HL-60 (cell line): ENCODE measurements around the gene TCF3.
A peak's percentile ranks its signal among the peaks of the same experiment; 100 is the strongest.

Source experiments
- DNase-seq, 2 experiments: peaks; one replicate each; pipeline ENCODE4 v3.0.0-alpha.2; 2010 to 2020; ENCODE audit warnings: low read depth in 1 of 2, low spot score in 1 of 2
- H3K27ac ChIP-seq: fragments of 250-450 bp; sonication (Bioruptor Pico); replicated peaks from 2 replicates; pipeline ENCODE4 v1.5.1; 2020; ENCODE audit warnings: mild to moderate bottlenecking, moderate library complexity
- H3K27me3 ChIP-seq: fragments of 250-450 bp; sonication (Bioruptor Pico); 2 replicates; pipeline ENCODE4 v1.5.1; 2021; ENCODE audit warnings: mild to moderate bottlenecking, moderate library complexity; ENCODE audit not compliant: insufficient read depth, poor library complexity, severe bottlenecking
- H3K4me3 ChIP-seq: replicated peaks from 2 replicates; pipeline ENCODE4 v1.5.1; 2011; ENCODE audit warnings: mild to moderate bottlenecking, control low read depth, low read length; ENCODE audit not compliant: insufficient read depth
- GABPA ChIP-seq: IDR thresholded peaks from 2 replicates; pipeline ENCODE4 v1.6.1; 2012; ENCODE audit warnings: low read depth
- POLR2AphosphoS5 ChIP-seq: IDR thresholded peaks from 2 replicates; pipeline ENCODE4 v1.6.1; 2012; ENCODE audit warnings: low read depth
- SPI1 ChIP-seq: IDR thresholded peaks from 2 replicates; pipeline ENCODE4 v1.6.1; 2012; ENCODE audit warnings: low read depth, mild to moderate bottlenecking, borderline replicate concordance
- TF ChIP-seq, protein P1 (sequence below): IDR thresholded peaks from one replicate; pipeline ENCODE4 v1.5.1; 2011; ENCODE audit warnings: low read length, control low read depth, inconsistent platforms; ENCODE audit not compliant: insufficient read depth
- TF ChIP-seq, protein P2 (sequence below): IDR thresholded peaks from 2 replicates; pipeline ENCODE4 v1.6.1; 2012; ENCODE audit warnings: low read depth; ENCODE audit not compliant: insufficient replicate concordance

Gene TCF3

DNA sequence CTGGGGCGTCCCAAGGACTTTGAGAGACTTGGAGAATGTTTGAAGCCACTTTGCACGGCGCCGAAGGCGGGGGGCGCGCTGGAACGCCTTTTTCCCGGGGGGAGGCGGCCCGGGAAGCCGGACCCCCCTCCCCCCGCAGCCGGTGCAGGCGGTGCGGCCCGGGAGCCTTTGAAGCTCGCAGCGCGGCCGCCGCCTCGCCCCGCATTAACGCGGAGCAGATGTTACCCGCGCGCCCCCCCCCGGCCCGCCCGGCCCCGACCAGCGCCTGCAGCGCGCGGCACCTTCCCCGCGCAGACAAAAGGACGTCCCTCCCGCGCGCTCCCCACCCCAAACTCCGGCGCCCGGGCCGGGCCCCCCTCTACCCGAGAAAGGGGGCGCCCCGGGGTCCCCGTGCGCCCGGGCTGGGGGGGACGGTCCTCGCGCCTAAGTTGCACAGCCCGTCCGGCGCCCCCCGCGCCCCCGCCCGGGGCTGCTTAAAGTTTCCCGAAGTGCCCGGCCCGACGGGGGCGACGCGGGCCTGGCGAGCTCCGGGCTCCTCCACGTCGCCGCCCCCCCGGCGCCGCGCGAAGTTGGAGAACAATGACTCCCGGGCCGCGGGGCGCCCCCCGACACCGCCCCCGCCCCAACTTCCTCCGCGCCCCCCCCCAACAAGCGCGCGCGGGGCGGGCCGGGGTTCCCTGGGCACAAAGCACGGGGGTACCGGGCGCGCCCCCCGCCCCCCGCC lies 685 bp downstream of the TCF3 start:
- Histone ChIP-seq H3K27me3 (no peaks in the 10 kb centered on the region), H3K4me3 (peak overlapping the region; percentile 57), H3K27ac (peak overlapping the region; percentile 59)
- peak; percentile 25 to 35 for DNase-seq
- TF ChIP-seq GABPA (no peak), SPI1 (no peak), POLR2AphosphoS5 (no peak)
- TF ChIP-seq, protein P1, sequence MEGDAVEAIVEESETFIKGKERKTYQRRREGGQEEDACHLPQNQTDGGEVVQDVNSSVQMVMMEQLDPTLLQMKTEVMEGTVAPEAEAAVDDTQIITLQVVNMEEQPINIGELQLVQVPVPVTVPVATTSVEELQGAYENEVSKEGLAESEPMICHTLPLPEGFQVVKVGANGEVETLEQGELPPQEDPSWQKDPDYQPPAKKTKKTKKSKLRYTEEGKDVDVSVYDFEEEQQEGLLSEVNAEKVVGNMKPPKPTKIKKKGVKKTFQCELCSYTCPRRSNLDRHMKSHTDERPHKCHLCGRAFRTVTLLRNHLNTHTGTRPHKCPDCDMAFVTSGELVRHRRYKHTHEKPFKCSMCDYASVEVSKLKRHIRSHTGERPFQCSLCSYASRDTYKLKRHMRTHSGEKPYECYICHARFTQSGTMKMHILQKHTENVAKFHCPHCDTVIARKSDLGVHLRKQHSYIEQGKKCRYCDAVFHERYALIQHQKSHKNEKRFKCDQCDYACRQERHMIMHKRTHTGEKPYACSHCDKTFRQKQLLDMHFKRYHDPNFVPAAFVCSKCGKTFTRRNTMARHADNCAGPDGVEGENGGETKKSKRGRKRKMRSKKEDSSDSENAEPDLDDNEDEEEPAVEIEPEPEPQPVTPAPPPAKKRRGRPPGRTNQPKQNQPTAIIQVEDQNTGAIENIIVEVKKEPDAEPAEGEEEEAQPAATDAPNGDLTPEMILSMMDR = no peak
- TF ChIP-seq, protein P2, sequence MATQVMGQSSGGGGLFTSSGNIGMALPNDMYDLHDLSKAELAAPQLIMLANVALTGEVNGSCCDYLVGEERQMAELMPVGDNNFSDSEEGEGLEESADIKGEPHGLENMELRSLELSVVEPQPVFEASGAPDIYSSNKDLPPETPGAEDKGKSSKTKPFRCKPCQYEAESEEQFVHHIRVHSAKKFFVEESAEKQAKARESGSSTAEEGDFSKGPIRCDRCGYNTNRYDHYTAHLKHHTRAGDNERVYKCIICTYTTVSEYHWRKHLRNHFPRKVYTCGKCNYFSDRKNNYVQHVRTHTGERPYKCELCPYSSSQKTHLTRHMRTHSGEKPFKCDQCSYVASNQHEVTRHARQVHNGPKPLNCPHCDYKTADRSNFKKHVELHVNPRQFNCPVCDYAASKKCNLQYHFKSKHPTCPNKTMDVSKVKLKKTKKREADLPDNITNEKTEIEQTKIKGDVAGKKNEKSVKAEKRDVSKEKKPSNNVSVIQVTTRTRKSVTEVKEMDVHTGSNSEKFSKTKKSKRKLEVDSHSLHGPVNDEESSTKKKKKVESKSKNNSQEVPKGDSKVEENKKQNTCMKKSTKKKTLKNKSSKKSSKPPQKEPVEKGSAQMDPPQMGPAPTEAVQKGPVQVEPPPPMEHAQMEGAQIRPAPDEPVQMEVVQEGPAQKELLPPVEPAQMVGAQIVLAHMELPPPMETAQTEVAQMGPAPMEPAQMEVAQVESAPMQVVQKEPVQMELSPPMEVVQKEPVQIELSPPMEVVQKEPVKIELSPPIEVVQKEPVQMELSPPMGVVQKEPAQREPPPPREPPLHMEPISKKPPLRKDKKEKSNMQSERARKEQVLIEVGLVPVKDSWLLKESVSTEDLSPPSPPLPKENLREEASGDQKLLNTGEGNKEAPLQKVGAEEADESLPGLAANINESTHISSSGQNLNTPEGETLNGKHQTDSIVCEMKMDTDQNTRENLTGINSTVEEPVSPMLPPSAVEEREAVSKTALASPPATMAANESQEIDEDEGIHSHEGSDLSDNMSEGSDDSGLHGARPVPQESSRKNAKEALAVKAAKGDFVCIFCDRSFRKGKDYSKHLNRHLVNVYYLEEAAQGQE = no peak

DNA sequence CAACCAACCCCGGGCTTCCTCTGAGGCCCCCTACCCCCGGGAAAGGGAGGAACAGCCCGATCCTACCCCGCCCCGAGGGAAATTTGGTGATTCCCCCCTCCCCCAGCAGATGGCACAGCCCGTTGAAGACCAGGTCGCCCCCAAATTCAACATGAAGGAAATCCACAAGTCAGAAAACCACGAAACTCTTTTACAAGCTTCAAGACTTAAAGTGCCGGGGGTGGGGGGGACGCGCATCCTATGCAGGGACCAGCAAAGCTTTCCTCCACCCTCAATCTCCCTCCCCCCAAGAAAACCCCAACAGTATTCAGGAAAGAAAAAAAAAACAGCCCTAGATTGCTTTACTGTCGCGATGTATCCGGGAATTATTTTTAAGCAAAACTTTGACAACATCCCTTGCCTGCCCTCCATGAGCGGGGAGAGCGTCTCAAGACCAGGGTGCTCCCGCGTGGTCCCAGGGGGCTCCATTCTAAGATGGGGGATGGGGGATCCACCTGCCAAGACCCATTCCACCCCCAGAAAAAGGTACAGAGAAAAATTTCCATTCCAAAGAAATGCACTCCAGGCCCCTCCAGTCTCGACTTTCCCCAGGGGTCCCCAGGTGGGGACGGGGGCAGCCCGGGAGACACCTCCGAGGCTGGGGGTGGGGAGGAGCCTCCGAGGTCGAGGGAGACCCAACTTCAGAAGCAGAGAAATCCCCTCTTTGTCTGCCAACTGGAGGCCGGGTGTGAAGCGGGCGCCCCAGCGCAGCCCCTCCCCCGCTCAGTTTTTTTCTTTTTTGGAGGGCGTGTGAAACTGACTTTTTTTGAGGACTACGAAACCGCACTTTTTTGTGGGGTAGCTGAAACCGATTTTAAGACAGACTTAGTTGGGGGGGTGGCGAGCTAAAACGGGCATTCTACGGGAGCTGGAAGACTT lies 1.5 kb downstream of the TCF3 start:
- no peak for DNase-seq
- TF ChIP-seq, protein P1 = no peak
- TF ChIP-seq GABPA = no peak
- TF ChIP-seq POLR2AphosphoS5 = no peak
- TF ChIP-seq SPI1 = no peak
- TF ChIP-seq, protein P2 = no peak
- peak overlapping the region; percentile 59 for H3K27ac ChIP-seq
- peak overlapping the region; percentile 57 for H3K4me3 ChIP-seq
- no peaks in the 10 kb centered on the region for H3K27me3 ChIP-seq

DNA sequence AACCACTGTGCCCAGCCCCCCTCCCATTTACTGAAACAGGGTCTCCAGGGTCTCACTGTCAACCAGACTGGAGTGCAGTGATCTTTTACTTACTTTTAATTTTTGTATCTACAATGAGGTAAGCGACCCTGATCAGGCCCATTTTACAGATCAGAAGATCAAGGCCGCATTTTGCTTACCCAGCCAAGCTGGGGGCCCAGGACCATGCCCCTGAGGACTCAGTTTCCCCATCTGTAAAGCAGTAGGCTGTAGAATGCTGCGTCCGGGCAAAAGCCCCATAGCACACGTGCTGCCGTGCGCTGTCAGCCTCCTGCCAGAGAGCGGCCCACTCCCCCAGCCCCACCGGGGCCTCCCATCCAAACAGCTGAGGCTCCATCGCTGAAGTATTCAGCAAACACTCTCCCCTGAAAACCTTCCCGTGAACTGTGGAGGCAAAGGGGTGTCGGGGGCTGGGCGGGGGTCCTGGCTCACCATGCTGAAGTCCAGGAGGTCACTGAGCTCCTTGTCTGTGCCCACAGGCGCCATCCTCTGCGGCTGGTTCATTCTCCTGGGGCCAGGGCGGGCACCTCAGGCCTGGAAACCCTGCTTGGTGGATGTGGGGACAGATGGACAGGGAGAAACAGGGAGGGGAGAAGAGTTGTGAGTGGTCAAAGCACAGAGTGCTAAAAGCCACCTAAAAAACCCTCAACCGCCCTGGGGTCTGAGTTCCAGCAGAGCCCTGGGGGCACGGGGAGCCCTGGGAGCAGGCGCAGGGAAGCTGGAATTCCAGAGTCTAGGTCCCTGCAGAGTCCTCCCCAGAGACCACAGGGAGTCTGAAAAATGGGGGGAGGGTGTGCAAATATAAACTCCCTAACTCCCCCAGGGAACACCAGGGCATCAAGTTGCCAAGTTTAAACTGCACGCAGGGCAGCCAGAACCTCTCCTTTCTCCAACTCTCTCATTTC lies 2.4 kb downstream of the TCF3 start:
- Histone ChIP-seq H3K27ac (no peak overlapping the region), H3K27me3 (no peaks in the 10 kb centered on the region), H3K4me3 (no peak overlapping the region)
- no peak for DNase-seq
- TF ChIP-seq, protein P1 = no peak
- TF ChIP-seq GABPA = no peak
- TF ChIP-seq SPI1 = no peak
- TF ChIP-seq, protein P2 = no peak
- no peak for TF ChIP-seq POLR2AphosphoS5
